ENCODE measurements around the gene IFT81.

The IFT81 gene

GRCh38 chr12:110080410-110080809 lies 43.7 kb upstream of the IFT81 start:
- TF ChIP-seq ZBTB7A (IDR thresholded peaks at IDR 0.05; ENCODE audit: low read depth) (no peak), EGR1 (IDR thresholded peaks at IDR 0.05) (no peak), CREB1 (IDR thresholded peaks at IDR 0.05; ENCODE audit: low read depth) (no peak), FOXM1 (IDR thresholded peaks at IDR 0.05; ENCODE audit: borderline replicate concordance, low read depth) (no peak), YY1 (IDR thresholded peaks at IDR 0.05; ENCODE audit: low read depth) (no peak), MAX (IDR thresholded peaks at IDR 0.05) (no peak), RAD21 (IDR thresholded peaks at IDR 0.05; ENCODE audit: low read depth) (no peak), REST (IDR thresholded peaks at IDR 0.05; ENCODE audit: low read depth) (no peak), TCF12 (IDR thresholded peaks at IDR 0.05; ENCODE audit: low read depth) (no peak)

- TF ChIP-seq EGR1 (IDR thresholded peaks at IDR 0.05) (no peak), TEAD4 (IDR thresholded peaks at IDR 0.05) (no peak), TAF1 (IDR thresholded peaks at IDR 0.05; ENCODE audit: low read depth) (no peak), MAX (IDR thresholded peaks at IDR 0.05) (no peak), USF1 (IDR thresholded peaks at IDR 0.05) (no peak), EP300 (IDR thresholded peaks at IDR 0.05; ENCODE audit: borderline replicate concordance) (no peak), TCF12 (IDR thresholded peaks at IDR 0.05; ENCODE audit: low read depth) (no peak), RAD21 (IDR thresholded peaks at IDR 0.05; ENCODE audit: low read depth) (no peak), REST (IDR thresholded peaks at IDR 0.05; ENCODE audit: low read depth) (no peak)
Measured at GRCh38 chr12:110084314-110085015, 39.7 kb upstream of the IFT81 start.

- no peak for TF ChIP-seq NFIC (IDR thresholded peaks at IDR 0.05)
- TF ChIP-seq TCF12 (IDR thresholded peaks at IDR 0.05; ENCODE audit: low read depth), result no peak
- TF ChIP-seq TAF1 (IDR thresholded peaks at IDR 0.05; ENCODE audit: low read depth), result no peak
- TF ChIP-seq FOXM1 (IDR thresholded peaks at IDR 0.05; ENCODE audit: borderline replicate concordance, low read depth), result no peak
- TF ChIP-seq CREB1 (IDR thresholded peaks at IDR 0.05; ENCODE audit: low read depth), result no peak
- TF ChIP-seq CEBPB (IDR thresholded peaks at IDR 0.05), result no peak
Measured at GRCh38 chr12:110088936-110089335, 35.2 kb upstream of the IFT81 start.

GRCh38 chr12:110090266-110091135 lies 33.7 kb upstream of the IFT81 start:
- TF ChIP-seq TAF1 (IDR thresholded peaks at IDR 0.05; ENCODE audit: low read depth) (no peak), REST (IDR thresholded peaks at IDR 0.05; ENCODE audit: low read depth) (no peak), NFIC (IDR thresholded peaks at IDR 0.05) (no peak), TCF12 (IDR thresholded peaks at IDR 0.05; ENCODE audit: low read depth) (no peak), RAD21 (IDR thresholded peaks at IDR 0.05; ENCODE audit: low read depth) (no peak), MAX (IDR thresholded peaks at IDR 0.05) (no peak), USF1 (IDR thresholded peaks at IDR 0.05) (no peak)

All from Ishikawa (cell line).